ENCODE results near the gene TMEM187. TPM values are rescaled to one million over a fixed set of nuclear protein-coding genes. Genes with fewer than 3 reads are reported as not detected.

The TMEM187 gene
- total and polyA plus RNA-seq, 4 donors: 1.8 to 11.4 (median 5.9) TPM

DNA sequence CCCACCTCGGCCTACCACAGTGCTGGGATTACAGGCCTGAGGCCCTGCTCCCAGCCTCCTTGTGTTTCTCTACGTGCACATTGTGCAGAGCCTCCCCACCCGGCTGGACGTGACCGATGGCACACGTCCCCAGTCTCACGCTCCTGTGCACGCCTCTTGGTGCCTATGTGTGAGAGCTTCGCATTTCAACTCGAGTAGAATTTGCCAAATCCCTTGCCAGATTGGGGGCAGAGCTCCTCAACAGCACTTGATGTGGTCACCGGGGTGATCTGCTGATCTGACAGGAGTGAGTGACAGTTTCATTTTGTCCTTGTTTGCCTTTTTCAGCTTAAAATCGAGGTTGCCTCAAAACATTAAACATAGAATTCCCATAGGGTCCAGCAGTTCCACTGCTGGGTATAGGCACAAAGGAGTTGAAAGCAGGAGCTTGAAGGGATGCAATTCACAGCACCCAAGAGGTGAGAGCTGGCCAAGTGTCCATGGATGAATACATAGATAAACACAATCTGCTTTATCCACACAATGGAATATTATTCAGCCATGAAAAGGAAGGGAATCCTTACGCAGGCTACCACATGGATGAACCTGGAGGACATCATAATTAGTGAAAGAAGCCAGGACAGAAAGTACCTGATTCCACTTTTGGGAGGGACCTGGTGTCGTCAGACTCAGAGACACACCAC lies 17.6 kb downstream of the TMEM187 start:
- H3K27ac ChIP-seq (ENCODE audit: low read depth in 1 of 2, low read length in 1 of 2): no peak overlapping the region
- no peaks in the 10 kb centered on the region for H3K4me1 ChIP-seq (ENCODE audit: control insufficient read depth in 5 of 5, insufficient read depth in 5 of 5, low read length in 5 of 5)
- no peak for DNase-seq
- peaks cover 0 to 2% (median 0%) of the 10 kb centered on the region in 4 donors for H3K9me3 ChIP-seq (ENCODE audit: control insufficient read depth in 4 of 4, insufficient read depth in 3 of 4, low read length in 3 of 4)
- H3K4me3 ChIP-seq: no peak overlapping the region
- 87 to 91% methylated on average over 14 of the region's 14 CpGs for WGBS, 2 donors
- TF ChIP-seq, protein P1, sequence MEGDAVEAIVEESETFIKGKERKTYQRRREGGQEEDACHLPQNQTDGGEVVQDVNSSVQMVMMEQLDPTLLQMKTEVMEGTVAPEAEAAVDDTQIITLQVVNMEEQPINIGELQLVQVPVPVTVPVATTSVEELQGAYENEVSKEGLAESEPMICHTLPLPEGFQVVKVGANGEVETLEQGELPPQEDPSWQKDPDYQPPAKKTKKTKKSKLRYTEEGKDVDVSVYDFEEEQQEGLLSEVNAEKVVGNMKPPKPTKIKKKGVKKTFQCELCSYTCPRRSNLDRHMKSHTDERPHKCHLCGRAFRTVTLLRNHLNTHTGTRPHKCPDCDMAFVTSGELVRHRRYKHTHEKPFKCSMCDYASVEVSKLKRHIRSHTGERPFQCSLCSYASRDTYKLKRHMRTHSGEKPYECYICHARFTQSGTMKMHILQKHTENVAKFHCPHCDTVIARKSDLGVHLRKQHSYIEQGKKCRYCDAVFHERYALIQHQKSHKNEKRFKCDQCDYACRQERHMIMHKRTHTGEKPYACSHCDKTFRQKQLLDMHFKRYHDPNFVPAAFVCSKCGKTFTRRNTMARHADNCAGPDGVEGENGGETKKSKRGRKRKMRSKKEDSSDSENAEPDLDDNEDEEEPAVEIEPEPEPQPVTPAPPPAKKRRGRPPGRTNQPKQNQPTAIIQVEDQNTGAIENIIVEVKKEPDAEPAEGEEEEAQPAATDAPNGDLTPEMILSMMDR (IDR thresholded peaks at IDR 0.05; ENCODE audit: control extremely low read depth, extremely low read depth): no peak
- no peaks in the 10 kb centered on the region for H3K27me3 ChIP-seq (ENCODE audit: control insufficient read depth in 3 of 3, insufficient read depth in 3 of 3, low read length in 2 of 3)
- H3K36me3 ChIP-seq (ENCODE audit: control insufficient read depth in 4 of 4, insufficient read depth in 4 of 4, low read length in 4 of 4): no peaks in the 10 kb centered on the region
- no peak overlapping the region for H3K9ac ChIP-seq (ENCODE audit: insufficient read depth in 1 of 2, low read length in 2 of 2)
- no peak for ATAC-seq (ENCODE audit: insufficient read depth, low FRiP score)

DNA sequence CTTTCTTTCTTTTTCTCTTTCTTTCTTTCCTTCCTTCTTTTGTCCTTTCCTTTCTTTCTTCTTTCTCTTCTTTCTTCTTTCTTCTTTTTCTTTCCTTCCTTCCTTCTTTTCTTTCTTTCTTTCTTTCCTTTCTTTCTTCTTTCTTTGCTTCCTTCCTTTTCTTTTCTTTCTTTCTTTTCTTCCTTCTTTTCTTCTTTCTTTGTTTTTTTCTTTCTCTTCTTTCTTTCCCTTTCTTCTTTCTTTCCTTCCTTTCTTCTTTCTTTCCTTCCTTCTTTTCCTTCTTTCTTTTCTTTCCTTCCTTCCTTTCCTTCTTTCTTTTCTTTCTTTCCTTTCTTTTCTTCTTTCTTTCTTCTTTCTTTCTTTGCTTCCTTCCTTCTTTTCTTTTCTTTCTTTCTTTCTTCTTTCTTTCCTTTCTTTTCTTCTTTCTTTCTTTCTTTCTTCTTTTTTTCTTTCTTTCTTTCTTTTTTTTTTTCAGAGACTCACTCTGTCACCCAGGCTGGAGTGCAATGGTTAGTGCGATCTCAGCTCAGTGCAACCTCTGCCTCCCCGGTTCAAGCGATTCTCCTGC lies 18.5 kb downstream of the TMEM187 start:
- no peaks in the 10 kb centered on the region for H3K36me3 ChIP-seq (ENCODE audit: control insufficient read depth in 4 of 4, insufficient read depth in 4 of 4, low read length in 4 of 4)
- ATAC-seq (ENCODE audit: insufficient read depth, low FRiP score): no peak
- no peaks in the 10 kb centered on the region for H3K4me1 ChIP-seq (ENCODE audit: control insufficient read depth in 5 of 5, insufficient read depth in 5 of 5, low read length in 5 of 5)
- H3K9me3 ChIP-seq (ENCODE audit: control insufficient read depth in 4 of 4, insufficient read depth in 3 of 4, low read length in 3 of 4): peaks cover 0 to 2% (median 0%) of the 10 kb centered on the region in 4 donors
- DNase-seq: no peak
- WGBS, 2 donors: 95 to 98% methylated on average over 3 of the region's 3 CpGs
- no peak overlapping the region for H3K9ac ChIP-seq (ENCODE audit: insufficient read depth in 1 of 2, low read length in 2 of 2)
- no peak overlapping the region for H3K4me3 ChIP-seq
- H3K27ac ChIP-seq (ENCODE audit: low read depth in 1 of 2, low read length in 1 of 2): no peak overlapping the region
- H3K27me3 ChIP-seq (ENCODE audit: control insufficient read depth in 3 of 3, insufficient read depth in 3 of 3, low read length in 2 of 3): peaks cover 0 to 4% (median 0%) of the 10 kb centered on the region in 3 donors
- TF ChIP-seq, protein P1 (IDR thresholded peaks at IDR 0.05; ENCODE audit: control extremely low read depth, extremely low read depth): no peak

DNA sequence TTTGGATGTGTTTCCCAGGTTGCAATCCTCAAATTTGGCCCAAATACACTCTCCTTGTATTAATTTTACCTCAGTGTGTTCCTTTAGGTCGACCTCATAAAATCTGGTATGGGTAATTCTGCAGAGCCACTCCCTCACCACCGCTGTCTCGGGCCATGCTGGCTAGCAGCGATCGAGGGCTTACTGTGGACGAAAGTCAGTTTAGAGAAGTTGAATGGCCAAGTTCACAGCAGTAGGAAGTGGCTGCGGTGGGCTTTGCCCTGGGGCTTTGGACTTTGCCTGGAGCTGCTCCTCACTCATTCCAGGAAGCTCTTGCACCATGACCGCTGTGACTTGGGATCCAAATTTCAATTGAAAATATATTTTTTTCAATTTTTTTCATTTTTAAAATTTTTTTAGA lies 19.6 kb downstream of the TMEM187 start:
- ATAC-seq (ENCODE audit: insufficient read depth, low FRiP score) (no peak), DNase-seq (no peak)
- no peak overlapping the region for H3K4me3 ChIP-seq
- H3K27ac ChIP-seq (ENCODE audit: low read depth in 1 of 2, low read length in 1 of 2): no peak overlapping the region
- TF ChIP-seq, protein P1 (IDR thresholded peaks at IDR 0.05; ENCODE audit: control extremely low read depth, extremely low read depth): no peak
- WGBS, 2 donors: 52 to 82% methylated on average over 8 of the region's 8 CpGs
- H3K36me3 ChIP-seq (ENCODE audit: control insufficient read depth in 4 of 4, insufficient read depth in 4 of 4, low read length in 4 of 4): no peaks in the 10 kb centered on the region
- H3K9ac ChIP-seq (ENCODE audit: insufficient read depth in 1 of 2, low read length in 2 of 2): no peak overlapping the region
- H3K9me3 ChIP-seq (ENCODE audit: control insufficient read depth in 4 of 4, insufficient read depth in 3 of 4, low read length in 3 of 4): no peaks in the 10 kb centered on the region
- peaks cover 0 to 7% (median 0%) of the 10 kb centered on the region in 3 donors for H3K27me3 ChIP-seq (ENCODE audit: control insufficient read depth in 3 of 3, insufficient read depth in 3 of 3, low read length in 2 of 3)
- H3K4me1 ChIP-seq (ENCODE audit: control insufficient read depth in 5 of 5, insufficient read depth in 5 of 5, low read length in 5 of 5): no peaks in the 10 kb centered on the region

Measured in lung (tissue), 12 donors.